ENCODE measurements around the gene BCKDHB.

Gene BCKDHB

DNA sequence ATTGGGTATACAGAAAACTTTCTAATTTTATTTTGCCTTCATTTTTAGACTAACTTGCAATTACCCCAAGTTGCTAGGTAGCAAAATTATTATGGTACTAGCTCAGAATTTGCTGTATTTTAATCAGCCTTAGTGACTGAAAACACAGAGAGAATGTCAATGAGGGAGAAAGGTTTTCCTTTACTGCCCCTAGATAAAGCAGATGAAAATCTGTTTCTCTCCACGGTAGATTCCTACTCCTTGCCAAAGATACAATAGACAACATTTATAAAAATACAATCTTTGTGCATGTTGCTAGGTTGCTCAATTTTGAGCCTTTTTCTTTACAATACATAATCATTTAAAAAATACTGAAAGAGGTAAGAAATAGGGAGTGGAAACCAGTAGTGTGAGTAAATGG lies 222.2 kb downstream of the BCKDHB start:
- in situ Hi-C loops (cut with HindIII; ENCODE audit: low sequenced_read_pairs), result no loop called here

DNA sequence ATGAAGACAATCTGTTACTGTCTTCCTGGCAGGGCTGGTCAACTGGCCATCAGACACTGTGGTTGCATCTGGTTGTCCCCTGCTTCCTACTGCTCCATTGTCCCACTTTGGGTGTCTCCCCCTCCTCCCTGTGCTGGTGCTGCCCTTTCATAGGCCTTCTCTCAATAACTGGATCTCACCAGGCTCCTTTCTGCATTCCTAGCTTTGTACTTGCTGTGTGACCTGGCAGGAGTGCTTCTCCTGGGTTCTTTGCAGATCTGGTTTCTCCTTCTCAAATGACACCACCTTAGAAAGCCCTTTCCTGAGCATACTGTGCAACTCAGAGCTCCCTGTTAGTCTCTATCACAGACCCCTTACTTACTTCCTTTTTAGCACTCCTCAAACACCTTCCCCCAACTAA lies 223.0 kb downstream of the BCKDHB start:
- in situ Hi-C loops (cut with HindIII; ENCODE audit: low sequenced_read_pairs), result no loop called here

DNA sequence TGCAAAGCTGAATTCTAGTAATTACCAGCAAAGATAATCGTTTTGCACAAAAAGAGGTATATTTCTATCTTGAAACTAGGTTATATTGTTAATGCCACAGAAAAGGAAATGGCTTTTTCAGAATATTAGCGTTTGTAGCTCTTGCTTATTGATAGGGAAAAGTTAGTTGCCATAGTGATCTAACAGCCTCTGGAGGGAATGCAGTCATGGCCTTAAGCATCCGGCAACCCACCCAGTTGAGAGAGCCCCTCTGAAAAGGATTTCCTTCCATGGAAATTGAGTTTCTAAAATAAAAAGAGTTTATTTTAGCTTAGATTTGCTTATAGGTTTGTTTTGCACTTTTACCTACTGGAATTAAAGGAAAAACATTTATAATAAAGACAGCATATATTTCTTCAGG lies 224.5 kb downstream of the BCKDHB start:
- in situ Hi-C loops (cut with HindIII; ENCODE audit: low sequenced_read_pairs), result no loop called here

DNA sequence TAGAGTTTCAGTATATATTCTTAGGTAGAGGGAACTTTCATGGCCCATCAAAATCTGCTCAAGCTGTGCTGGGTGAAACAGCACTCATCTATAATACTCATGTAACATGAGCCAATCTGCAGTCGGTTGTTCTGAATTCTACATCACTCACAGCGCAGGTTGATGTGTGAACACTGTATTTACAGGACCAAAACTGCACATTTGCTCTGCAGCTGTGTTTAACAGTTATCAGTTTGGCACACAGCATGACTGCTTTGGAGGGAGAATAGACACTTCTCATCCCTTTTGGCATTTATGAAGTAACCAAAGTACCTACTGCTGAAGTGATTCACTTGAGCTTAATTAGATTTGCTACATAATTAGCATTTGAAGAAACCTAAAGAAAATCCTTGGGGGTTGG lies 225.1 kb downstream of the BCKDHB start:
- in situ Hi-C loops (cut with HindIII; ENCODE audit: low sequenced_read_pairs), result no loop called here

DNA sequence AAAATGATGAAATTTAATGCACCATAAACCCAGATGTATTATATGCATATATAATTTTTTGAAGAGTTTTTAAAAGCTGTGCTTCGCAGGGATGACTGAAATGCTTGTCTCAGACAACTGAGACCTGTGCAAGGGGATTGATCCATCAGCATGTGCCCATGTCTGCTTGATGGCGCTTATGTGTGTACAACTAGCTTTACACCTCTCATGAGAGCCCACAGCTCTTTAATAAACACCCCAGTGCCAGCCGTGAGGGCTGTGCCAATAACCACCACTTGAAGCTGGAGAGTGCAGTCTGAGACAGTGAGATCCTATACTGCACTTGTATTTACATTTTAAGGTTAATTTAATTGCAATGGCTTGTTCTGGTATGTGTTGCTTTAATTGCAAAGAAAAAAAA lies 225.5 kb downstream of the BCKDHB start:
- in situ Hi-C loops (cut with HindIII; ENCODE audit: low sequenced_read_pairs), result no loop called here

DNA sequence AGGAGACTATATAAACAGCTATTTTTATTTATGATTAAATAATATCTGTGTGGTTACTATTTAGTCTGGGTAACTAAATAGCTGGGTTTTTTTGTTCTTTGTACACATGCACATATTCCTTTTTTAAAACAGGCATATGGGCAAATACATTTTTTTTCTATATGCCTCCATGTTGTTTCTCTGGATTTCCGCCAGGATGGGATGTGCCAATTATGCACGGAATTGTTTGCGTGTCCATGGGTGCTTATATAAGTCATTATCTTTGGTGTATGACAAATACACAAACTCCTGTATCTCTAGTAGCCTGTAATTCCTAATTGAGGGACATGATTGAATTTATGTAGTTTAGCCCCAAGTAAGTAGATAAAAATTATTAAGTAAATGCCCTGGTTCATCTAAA lies 226.9 kb downstream of the BCKDHB start:
- in situ Hi-C loops (cut with HindIII; ENCODE audit: low sequenced_read_pairs), result no loop called here

DNA sequence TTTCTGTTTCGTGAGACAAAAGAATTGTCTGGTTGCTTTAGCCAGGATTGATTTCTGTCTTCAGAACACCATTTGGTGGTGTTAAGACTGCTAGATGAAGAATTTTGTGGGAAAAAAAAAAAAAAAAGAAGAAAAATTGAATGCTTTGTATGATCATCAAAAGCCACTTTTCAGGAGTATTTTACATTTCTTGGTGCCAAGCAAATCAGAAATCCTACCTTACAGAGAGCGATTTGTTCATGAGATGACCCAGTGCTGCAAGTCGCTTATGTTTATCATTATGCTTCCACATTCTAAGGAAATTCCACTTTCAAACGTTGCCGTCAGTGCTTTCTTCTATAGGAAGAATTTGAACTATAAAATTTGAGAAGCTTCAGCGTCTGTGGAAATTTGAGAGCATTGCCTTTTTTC lies 228.7 kb downstream of the BCKDHB start:
- in situ Hi-C loops (cut with HindIII; ENCODE audit: low sequenced_read_pairs), result no loop called here

DNA sequence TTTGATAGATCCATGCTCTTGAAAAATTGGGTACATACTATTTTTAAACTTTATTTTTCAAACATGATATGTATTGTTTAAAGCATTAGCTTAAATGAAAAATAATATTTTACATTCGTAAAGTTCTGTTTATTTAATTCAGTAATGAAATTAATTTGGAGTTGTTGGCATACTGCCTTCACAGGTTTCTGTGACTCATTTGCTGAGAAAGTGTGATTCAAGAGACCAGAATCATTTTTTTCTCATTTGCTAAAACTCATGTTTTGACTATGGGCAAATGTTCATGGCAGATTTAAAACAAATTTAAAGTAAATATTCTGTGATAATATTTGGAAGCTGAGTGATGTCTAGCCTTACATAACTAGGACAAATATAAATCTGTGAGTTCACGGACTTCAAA lies 230.4 kb downstream of the BCKDHB start:
- in situ Hi-C loops (cut with HindIII; ENCODE audit: low sequenced_read_pairs), result no loop called here

DNA sequence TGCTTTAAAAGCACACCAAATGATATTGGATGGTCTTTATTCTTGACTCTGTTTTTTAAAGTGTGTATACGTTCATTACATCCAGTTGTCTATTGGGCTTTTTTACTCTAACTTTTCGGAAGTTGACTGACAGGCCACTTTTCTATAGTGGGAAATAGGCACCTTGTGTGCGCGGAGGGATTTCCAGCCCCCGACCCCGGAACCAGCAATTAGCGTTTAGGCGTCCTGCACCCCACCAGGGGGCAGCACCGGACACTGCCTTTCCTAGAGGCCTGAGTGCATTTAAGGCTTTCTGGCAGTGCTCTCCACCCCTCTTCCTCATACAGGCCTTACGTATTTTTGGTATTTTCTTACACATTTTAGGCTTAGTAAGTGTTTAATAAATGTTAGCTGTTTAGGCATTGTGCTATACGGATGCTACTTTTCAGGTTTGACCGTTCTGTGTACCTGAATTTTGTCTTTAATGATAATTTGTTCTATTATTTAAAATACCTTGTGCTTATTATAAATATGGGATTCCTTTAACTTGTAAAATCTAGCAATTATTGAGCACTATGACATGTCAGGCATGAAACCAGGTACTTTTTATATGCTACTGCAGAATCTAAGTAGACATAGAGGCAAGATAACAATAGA lies 231.8 kb downstream of the BCKDHB start:
- in situ Hi-C loops (cut with HindIII; ENCODE audit: low sequenced_read_pairs), result no loop called here

DNA sequence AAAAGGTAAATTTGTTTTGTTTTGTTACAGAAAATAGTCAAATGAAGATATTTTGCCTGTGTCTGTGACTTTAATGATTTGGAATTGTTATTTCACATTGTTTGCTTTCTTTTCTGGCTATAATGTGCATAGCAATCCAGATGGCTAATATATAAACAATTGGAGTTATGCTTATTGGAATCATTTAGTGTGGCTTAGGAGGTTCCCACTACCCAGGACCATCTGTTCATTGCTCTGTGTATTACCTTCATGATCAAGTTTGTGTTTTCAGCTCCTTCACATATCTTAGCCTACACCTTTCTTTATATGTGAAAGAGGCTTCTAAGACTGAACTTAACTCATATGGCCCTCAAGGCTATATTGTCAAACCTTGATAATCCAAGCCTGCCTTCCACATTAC lies 232.9 kb downstream of the BCKDHB start:
- in situ Hi-C loops (cut with HindIII; ENCODE audit: low sequenced_read_pairs), result no loop called here

DNA sequence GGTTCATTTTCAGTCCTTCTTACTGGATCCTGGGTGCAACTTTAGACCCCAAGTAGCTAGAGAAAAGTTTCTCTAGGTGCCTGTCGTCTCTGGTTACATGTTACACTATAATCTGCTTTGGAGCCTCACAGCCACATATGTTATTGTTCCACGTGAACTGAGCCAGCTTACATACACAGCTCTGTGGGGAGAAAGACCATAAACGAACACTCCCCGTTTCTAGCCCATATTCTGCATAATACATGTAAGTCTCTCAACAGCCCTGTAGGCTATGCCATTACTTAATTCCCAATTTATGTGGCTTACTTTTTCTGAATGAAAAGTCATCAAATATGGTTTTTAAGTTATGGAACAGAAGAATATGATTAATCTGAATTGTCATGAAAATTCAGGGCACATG lies 233.8 kb downstream of the BCKDHB start:
- in situ Hi-C loops (cut with HindIII; ENCODE audit: low sequenced_read_pairs), result no loop called here

DNA sequence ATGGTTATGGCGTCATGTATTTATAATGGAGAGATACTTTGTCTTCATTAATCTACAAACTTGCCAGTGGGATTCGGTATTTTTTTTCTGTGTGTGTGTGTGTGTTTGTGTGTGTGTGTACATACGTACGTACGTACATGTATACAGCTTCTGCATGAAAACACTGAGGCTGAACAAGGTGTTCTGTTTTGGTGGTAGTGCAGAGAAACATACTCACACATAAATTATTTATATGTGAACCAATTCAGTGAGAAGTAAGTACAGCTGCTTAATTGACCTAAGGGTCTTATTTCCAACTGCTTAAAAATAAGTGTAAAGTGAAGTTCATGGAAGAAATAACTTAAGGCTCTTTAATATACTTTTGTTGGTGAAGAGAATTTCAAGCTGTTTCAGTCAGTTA lies 234.2 kb downstream of the BCKDHB start:
- in situ Hi-C loops (cut with HindIII; ENCODE audit: low sequenced_read_pairs), result no loop called here

DNA sequence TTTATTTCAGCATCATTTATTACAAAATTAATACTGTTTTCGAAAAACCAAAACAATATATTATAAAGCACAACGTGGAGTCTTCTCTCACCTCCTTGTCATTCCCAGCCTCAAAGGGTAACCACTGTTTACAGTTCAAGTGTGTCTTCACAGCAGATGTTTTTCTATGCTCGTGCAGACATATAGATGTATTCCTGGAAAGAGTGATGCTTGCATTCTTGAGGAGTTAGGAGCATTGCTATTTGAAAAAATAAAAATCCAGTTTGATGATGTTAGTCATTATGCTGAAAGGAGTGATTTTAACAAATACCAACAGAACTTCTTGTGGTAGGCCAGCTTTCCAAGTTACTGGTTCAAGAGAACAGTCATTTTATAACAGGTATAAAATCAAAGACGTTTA lies 234.9 kb downstream of the BCKDHB start:
- in situ Hi-C loops (cut with HindIII; ENCODE audit: low sequenced_read_pairs), result no loop called here

DNA sequence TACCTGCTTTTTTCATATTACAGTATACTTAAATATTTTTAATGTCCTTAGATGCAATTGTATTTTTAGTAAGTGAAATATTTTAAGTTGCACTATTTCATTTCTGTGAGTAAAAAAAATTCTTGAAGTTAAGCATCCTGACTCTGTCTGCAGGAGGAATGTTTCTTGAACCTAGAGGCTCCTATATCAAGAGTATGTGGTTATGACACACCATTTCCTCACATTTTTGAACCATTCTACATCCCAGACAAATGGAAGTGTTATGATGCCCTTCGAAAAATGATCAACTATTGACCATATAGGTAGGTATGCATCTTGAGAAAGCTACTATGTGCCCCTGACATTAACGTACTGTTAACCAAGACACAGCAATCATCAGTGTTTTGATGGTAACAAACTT lies 237.0 kb downstream of the BCKDHB start:
- in situ Hi-C loops (cut with HindIII; ENCODE audit: low sequenced_read_pairs), result no loop called here

DNA sequence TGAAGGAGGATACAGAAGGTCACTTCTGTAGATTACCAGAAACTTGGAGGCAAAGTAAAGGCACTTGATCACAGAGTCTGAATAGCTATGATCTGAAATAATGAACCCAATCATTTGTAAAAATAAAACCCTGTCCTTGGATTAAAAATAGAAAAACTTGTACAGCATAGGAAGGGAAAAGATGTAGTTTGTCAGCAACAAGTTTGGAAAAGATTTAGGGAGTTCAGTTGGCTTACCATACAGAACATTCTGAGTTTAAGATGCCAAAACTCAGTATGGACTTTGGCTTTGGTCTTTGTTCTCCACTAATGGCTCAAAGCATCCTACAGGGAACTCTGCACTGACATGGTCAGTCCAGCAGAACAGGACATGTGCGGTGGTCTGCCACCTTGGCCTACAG lies 240.6 kb downstream of the BCKDHB start:
- in situ Hi-C loops (cut with HindIII; ENCODE audit: low sequenced_read_pairs), result no loop called here

DNA sequence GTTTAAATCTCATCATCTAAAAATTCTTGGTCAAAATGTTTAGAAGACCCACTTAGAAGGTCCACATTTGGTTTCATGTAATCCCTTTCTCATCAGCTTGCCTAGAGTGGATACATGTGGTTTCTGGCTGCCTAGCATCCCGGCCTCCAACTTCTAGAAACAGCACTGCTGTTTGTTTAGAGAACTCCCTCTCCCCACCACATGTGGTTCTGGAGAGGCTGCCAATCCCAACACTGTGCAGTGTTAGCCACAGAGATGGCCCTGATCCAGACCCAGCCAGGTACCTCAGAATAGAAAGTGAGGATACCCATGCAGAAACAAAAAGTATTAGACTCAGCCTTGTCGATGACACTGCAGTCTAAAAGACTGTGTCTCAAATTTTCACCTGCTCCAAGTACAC lies 241.8 kb downstream of the BCKDHB start:
- in situ Hi-C loops (cut with HindIII; ENCODE audit: low sequenced_read_pairs), result no loop called here

DNA sequence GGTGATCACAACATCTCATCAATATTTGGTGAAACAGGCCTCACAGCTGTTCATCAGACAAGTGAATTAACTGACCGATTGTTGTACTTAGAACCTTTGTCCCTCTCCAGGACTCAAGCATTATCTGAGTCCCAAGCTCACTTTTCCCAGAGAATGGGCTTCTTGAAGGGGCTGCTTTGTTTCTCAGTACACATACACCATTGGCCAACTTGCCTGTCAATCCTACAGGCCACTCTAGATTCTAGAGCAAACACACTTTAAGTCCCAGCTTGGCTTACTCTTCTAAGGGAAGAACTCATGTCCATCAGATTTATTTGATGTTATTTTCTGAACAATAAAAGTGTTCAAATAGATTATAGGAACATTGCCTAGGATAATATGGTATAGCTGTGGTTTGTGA lies 249.5 kb downstream of the BCKDHB start:
- in situ Hi-C loops (cut with HindIII; ENCODE audit: low sequenced_read_pairs), result no loop called here

DNA sequence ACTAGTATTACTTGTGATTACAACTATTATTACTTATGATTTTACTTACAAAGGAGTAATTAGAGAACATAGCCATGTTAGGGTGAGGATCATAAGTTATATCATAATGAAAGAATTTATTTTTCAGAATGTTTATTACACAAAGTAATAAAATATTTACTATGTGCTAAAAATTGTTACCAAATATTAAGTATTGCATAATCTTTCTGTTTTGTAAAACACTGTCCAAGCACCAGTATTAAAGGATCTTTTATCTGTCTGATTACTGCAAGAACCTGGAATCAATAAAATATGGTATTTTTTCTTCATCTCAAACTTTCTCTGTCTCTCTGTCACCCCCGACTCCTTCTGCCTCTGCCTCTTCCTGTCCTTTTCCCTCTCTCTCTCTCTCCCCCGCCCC lies 250.1 kb downstream of the BCKDHB start:
- in situ Hi-C loops (cut with HindIII; ENCODE audit: low sequenced_read_pairs), result no loop called here

DNA sequence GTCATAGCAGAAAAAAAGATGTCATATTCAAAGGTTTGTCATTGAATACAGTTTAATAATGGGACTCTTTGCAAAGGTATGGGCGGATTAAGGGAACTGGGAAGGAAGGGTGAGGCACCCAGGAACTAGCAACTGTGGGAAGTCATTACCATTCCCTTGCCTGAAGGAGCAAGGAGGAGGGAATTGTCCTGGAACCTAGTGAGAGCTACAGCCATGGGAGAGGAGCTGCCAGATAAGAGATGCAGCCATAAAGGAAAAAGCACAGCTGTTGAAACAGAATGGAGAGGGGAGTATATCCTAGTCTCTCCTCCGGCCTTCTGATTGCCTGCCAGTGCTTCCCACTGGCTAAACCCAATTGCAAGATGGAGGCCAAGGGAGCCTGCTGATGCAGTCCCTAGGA lies 250.6 kb downstream of the BCKDHB start:
- in situ Hi-C loops (cut with HindIII; ENCODE audit: low sequenced_read_pairs), result no loop called here

DNA sequence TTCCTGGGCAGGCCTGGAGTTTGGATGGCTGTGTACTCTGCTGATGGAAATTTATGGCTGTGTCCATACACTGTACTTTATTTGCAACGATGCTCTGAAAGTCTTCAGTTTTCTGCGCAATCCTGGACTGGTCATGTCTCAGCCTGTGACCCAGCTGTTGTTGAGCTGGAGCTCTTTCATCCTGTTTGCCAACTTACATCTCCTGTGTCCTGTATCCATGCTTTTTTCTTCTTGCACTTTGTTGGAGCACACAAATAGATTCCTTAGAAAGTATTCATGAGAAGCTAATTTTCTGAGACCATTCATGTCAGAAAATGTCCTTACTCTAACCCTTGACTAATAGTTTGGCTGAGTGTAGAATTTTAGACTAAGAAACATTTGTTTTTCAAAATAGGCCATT lies 251.2 kb downstream of the BCKDHB start:
- in situ Hi-C loops (cut with HindIII; ENCODE audit: low sequenced_read_pairs), result no loop called here

DNA sequence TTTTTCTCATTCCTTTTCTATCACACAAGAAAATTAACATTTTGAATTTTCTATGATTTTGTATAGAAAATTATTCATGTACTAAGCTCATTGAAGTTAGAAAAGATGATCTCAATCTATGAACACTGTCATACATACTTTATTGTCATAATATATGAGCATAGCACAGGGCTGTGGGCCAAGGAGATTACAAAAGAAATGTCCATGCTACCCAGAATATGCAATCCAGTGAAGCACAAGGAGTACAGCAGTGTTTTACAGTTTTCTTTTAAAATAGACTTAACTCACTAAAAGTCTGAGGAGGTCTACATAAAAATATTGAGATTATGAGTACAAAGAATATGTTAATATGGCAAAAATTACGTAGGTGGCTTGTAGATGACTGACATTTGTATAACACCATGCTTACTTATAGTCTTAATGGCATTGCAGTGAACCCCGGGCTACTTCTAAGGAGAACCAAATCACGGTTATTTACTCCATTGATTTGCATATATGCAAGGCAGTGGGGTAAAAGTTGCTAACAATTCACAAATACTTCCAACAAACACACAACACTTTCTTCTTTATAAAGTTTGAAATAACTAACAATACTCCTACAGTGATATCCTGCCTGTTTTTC lies 257.1 kb downstream of the BCKDHB start:
- in situ Hi-C loops (cut with HindIII; ENCODE audit: low sequenced_read_pairs), result no loop called here

DNA sequence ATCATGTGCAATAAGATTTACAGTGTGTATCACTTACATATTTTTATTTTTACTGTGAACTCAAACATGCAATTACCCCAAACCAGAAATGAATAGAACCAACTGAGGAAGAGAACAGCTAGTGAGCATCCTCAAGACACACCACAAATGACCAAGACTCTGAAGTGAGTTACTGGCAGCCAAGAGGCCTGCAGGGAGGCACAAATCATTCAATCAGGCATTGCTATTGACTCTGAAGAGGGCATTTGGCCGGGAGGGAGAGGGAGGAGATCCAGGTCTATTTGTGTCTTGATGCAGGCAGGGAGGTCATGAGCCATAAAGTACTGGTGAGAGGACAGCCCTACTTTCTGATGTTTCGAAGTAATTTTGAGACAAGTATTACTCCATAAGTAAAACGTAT lies 257.7 kb downstream of the BCKDHB start:
- in situ Hi-C loops (cut with HindIII; ENCODE audit: low sequenced_read_pairs), result no loop called here

DNA sequence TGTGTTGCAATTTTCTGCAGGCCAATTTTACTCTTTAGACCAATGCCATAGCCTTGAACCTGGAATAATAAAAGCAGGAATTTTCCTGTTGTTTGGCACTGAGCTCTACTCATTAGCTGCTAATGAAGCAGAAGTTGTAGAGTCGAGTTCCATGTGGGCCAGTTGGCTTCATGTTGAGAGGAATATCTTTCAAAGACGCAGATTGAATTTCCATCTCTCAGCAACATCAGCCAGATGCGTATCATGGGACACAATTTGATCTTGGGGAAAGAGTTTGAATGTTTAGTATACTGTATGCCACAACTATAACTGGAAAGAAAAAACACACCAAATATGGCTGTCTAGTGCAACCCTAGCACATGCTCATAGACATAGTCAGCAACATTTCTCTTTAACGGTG lies 259.6 kb downstream of the BCKDHB start:
- in situ Hi-C loops (cut with HindIII; ENCODE audit: low sequenced_read_pairs), result no loop called here

Data from DLD1 (cell line).